Gastroesophageal sphincter (tissue), 4 donors: ENCODE measurements around the gene SLC10A3. TPM values are rescaled to one million over a fixed set of nuclear protein-coding genes. Genes with fewer than 3 reads are reported as not detected.

Experiments used
- ATAC-seq: fragments of 150-250 bp; one replicate; pipeline ENCODE4 v1.9.1; 2016; ENCODE audit warnings: mild to moderate bottlenecking, moderate library complexity
- H3K27ac ChIP-seq, 4 donors: fragments of 200-600 bp; sonication (generic) in 3 of 4; 1 replicate in 3 of 4; 2 replicates in 1 of 4; pipeline ENCODE4 v1.5.1; 2016 to 2019
- H3K27me3 ChIP-seq: fragments of 200-600 bp; sonication (generic); one replicate; pipeline ENCODE4 v1.5.1; 2019
- H3K36me3 ChIP-seq, 2 donors: fragments of 200-600 bp; sonication (generic); one replicate each; pipeline ENCODE4 v1.5.1; 2019; ENCODE audit warnings: control low read depth in 1 of 2
- H3K4me1 ChIP-seq, 3 donors: fragments of 200-600 bp; sonication (generic); 1 replicate in 2 of 3; 2 replicates in 1 of 3; pipeline ENCODE4 v1.5.1; 2016 to 2019; ENCODE audit warnings: control low read depth in 2 of 3
- H3K4me3 ChIP-seq, 2 donors: fragments of 200-600 bp; sonication (generic); one replicate each; pipeline ENCODE4 v1.5.1; 2019; ENCODE audit warnings: mild to moderate bottlenecking in 1 of 2, moderate library complexity in 1 of 2
- H3K9me3 ChIP-seq, 3 donors: fragments of 200-600 bp; sonication (generic); one replicate each; pipeline ENCODE4 v1.5.1; 2017 to 2019; ENCODE audit warnings: control low read depth in 2 of 3
- EP300 ChIP-seq: sonication (generic); formaldehyde crosslinking; IDR thresholded peaks from one replicate; pipeline ENCODE4 v1.6.1; 2017; ENCODE audit warnings: antibody characterized with exemption, mild to moderate bottlenecking
- POLR2A ChIP-seq, 2 donors: fragments of 450-650 bp; IDR thresholded peaks; one replicate each; pipeline ENCODE4 v1.6.1; 2017; ENCODE audit warnings: antibody characterized with exemption in 2 of 2, mild to moderate bottlenecking in 2 of 2, moderate library complexity in 1 of 2
- POLR2AphosphoS5 ChIP-seq: sonication (generic); formaldehyde crosslinking; IDR thresholded peaks from one replicate; pipeline ENCODE4 v1.6.1; 2017; ENCODE audit warnings: antibody characterized with exemption
- WGBS, 2 donors: methylation state at CpG; one replicate each; pipeline ENCODE4 v1.1.5; 2018; ENCODE audit warnings: low coverage in 1 of 2; 5-methylcytosine and 5-hydroxymethylcytosine counted together
- total RNA-seq, 4 donors: library from RNA; depleted of rRNA; stranded (reverse); fragments of >200 nt; gene quantifications; one replicate each; pipeline ENCODE4 v1.1.0, GENCODE V29; 2016
- TF ChIP-seq, protein P1 (sequence below), 4 experiments: fragments of 200-600 bp in 2 of 4; fragments of 450-650 bp in 2 of 4; sonication (generic) in 1 of 4; IDR thresholded peaks; one replicate each; pipeline ENCODE4 v1.5.1; 2017 to 2019; ENCODE audit warnings: antibody characterized with exemption in 4 of 4, mild to moderate bottlenecking in 2 of 4, moderate library complexity in 2 of 4

Gene SLC10A3
- total RNA-seq, 4 donors from 2014 or later: 21.7 to 40.0 (median 31.8) TPM

GRCh38 chrX:154511761-154512160 lies 21.3 kb upstream of the SLC10A3 start:
- no CpG with 5 or more reads among the region's 12 CpGs for WGBS, 2 donors
- no peaks in the 10 kb centered on the region for H3K27me3 ChIP-seq
- H3K9me3 ChIP-seq: no peaks in the 10 kb centered on the region
- no peak overlapping the region for H3K27ac ChIP-seq
- H3K4me3 ChIP-seq: no peak overlapping the region
- TF ChIP-seq EP300 (no peak), POLR2A (IDR thresholded peaks at IDR 0.05) (no peak), POLR2AphosphoS5 (no peak)
- TF ChIP-seq, protein P1, sequence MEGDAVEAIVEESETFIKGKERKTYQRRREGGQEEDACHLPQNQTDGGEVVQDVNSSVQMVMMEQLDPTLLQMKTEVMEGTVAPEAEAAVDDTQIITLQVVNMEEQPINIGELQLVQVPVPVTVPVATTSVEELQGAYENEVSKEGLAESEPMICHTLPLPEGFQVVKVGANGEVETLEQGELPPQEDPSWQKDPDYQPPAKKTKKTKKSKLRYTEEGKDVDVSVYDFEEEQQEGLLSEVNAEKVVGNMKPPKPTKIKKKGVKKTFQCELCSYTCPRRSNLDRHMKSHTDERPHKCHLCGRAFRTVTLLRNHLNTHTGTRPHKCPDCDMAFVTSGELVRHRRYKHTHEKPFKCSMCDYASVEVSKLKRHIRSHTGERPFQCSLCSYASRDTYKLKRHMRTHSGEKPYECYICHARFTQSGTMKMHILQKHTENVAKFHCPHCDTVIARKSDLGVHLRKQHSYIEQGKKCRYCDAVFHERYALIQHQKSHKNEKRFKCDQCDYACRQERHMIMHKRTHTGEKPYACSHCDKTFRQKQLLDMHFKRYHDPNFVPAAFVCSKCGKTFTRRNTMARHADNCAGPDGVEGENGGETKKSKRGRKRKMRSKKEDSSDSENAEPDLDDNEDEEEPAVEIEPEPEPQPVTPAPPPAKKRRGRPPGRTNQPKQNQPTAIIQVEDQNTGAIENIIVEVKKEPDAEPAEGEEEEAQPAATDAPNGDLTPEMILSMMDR (IDR thresholded peaks at IDR 0.05): no peak
- peaks cover 0 to 18% (median 0%) of the 10 kb centered on the region in 3 donors for H3K4me1 ChIP-seq
- no peak for ATAC-seq
- H3K36me3 ChIP-seq: peaks cover 0 to 47% of the 10 kb centered on the region in 2 donors

DNA sequence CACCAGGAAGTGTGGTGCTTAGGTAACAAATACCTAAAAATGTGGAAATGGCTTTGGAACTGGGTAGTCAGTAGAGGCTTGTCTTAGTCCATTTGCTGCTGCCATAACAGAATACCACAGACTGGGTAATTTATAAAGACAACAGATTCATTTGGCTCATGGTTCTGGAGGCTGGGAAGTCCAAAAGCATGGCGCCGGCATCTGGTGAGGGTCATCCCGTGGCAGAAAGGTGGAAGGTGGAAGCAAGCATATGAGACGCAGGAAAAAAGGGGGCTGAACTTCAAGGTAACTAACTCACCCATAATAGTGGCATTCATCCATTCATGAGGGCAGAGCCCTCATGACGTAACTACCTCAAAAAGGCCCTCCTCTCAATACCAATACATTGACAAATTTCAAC lies 19.0 kb upstream of the SLC10A3 start:
- TF ChIP-seq POLR2AphosphoS5: no peak
- TF ChIP-seq EP300: no peak
- TF ChIP-seq, protein P1 (IDR thresholded peaks at IDR 0.05): no peak
- no peak for TF ChIP-seq POLR2A (IDR thresholded peaks at IDR 0.05)
- Histone ChIP-seq H3K4me3 (no peak overlapping the region), H3K4me1 (peaks cover 0 to 8% (median 0%) of the 10 kb centered on the region in 3 donors), H3K27me3 (no peaks in the 10 kb centered on the region), H3K27ac (no peak overlapping the region), H3K9me3 (no peaks in the 10 kb centered on the region), H3K36me3 (peaks cover 0 to 67% of the 10 kb centered on the region in 2 donors)
- WGBS, 2 donors: 92 to 100% methylated on average over 1 to 5 of the region's 5 CpGs
- no peak for ATAC-seq

GRCh38 chrX:154508384-154508745 lies 17.9 kb upstream of the SLC10A3 start:
- WGBS, 2 donors: 100% methylated on average over 1 of the region's 13 CpGs; no CpG with 5 or more reads in 1 of the 2 donors
- H3K27me3 ChIP-seq: no peaks in the 10 kb centered on the region
- H3K36me3 ChIP-seq: peaks cover 0 to 67% of the 10 kb centered on the region in 2 donors
- no peak overlapping the region for H3K4me3 ChIP-seq
- no peak overlapping the region for H3K27ac ChIP-seq
- ATAC-seq: no peak
- H3K4me1 ChIP-seq: no peaks in the 10 kb centered on the region
- no peaks in the 10 kb centered on the region for H3K9me3 ChIP-seq
- TF ChIP-seq POLR2A (IDR thresholded peaks at IDR 0.05) (no peak), EP300 (no peak), POLR2AphosphoS5 (no peak)
- TF ChIP-seq, protein P1 (IDR thresholded peaks at IDR 0.05): no peak

GRCh38 chrX:154507673-154508383 lies 17.4 kb upstream of the SLC10A3 start:
- Histone ChIP-seq H3K9me3 (no peaks in the 10 kb centered on the region), H3K4me3 (no peak overlapping the region), H3K4me1 (no peaks in the 10 kb centered on the region), H3K27me3 (no peaks in the 10 kb centered on the region), H3K27ac (no peak overlapping the region), H3K36me3 (peaks cover 0 to 67% of the 10 kb centered on the region in 2 donors)
- TF ChIP-seq, protein P1 (IDR thresholded peaks at IDR 0.05): no peak
- TF ChIP-seq POLR2AphosphoS5 (no peak), EP300 (no peak)
- no peak for ATAC-seq
- WGBS, 2 donors: 100% methylated on average over 1 of the region's 24 CpGs; no CpG with 5 or more reads in 1 of the 2 donors
